Naive thymus-derived CD4-positive, alpha-beta T cell (primary cell): ENCODE results near the gene TFF3. TPM values are rescaled to one million over a fixed set of nuclear protein-coding genes. Genes with fewer than 3 reads are reported as not detected.

ENCODE experiments used
- ATAC-seq: fragments of 150-1000 bp; cut with Tn5 transposase; 2 replicates; pipeline ENCODE4 v1.10.0; 2021; ENCODE audit warnings: mild to moderate bottlenecking, moderate library complexity
- CTCF ChIA-PET: fragments of 350-600 bp; sonication (Branson Sonifier 250); formaldehyde crosslinking; loops from one replicate; lab custom pipeline; 2021; ENCODE audit warnings: antibody characterized with exemption; lab: Charles Lee
- POLR2A ChIA-PET: fragments of 350-600 bp; sonication (Branson Sonifier 250); formaldehyde crosslinking; loops from one replicate; lab custom pipeline; 2021; ENCODE audit warnings: antibody characterized with exemption, inconsistent platforms; lab: Charles Lee
- DNase-seq, 9 donors: peaks; one replicate each; pipeline versions ENCODE4 v3.0.0 to v3.0.0-alpha.2; 2020 to 2022; ENCODE audit warnings: mixed read lengths in 1 of 9
- H3K27ac ChIP-seq: one replicate; pipeline ENCODE4 v1.7.0; 2013; ENCODE audit warnings: mild to moderate bottlenecking, low read depth, low read length, moderate library complexity
- H3K27me3 ChIP-seq, 2 donors: one replicate each; pipeline ENCODE4 v1.7.0; 2013; ENCODE audit warnings: low read length in 2 of 2, mild to moderate bottlenecking in 2 of 2, moderate library complexity in 2 of 2; ENCODE audit not compliant: control insufficient read depth in 2 of 2, insufficient read depth in 2 of 2
- H3K36me3 ChIP-seq, 3 experiments: 1 replicate in 2 of 3; 2 replicates in 1 of 3; pipeline ENCODE4 v1.7.0; 2013; ENCODE audit warnings: low read length in 3 of 3, mild to moderate bottlenecking in 3 of 3, moderate library complexity in 1 of 3; ENCODE audit not compliant: insufficient read depth in 3 of 3, control insufficient read depth in 2 of 3
- H3K4me1 ChIP-seq, 2 donors: one replicate each; pipeline ENCODE4 v1.7.0; 2013; ENCODE audit warnings: low read length in 2 of 2, mild to moderate bottlenecking in 2 of 2, moderate library complexity in 1 of 2; ENCODE audit not compliant: control insufficient read depth in 2 of 2, insufficient read depth in 2 of 2
- H3K4me3 ChIP-seq: 2 replicates; pipeline ENCODE4 v1.7.0; 2013; ENCODE audit warnings: mild to moderate bottlenecking, low read length
- H3K9me3 ChIP-seq, 3 experiments: 1 replicate in 2 of 3; 2 replicates in 1 of 3; pipeline ENCODE4 v1.7.0; 2013; ENCODE audit warnings: low read length in 3 of 3; ENCODE audit not compliant: control insufficient read depth in 2 of 3
- H3K27ac Mint-ChIP-seq, 9 donors: one replicate each; pipeline ENCODE4 v1.8.0; 2020 to 2022; ENCODE audit warnings: mixed read lengths in 9 of 9, mild to moderate bottlenecking in 8 of 9, moderate library complexity in 5 of 9, inconsistent platforms in 2 of 9
- H3K27me3 Mint-ChIP-seq, 5 donors: one replicate each; pipeline ENCODE4 v1.8.0; 2021 to 2022; ENCODE audit warnings: mixed read lengths in 5 of 5, mild to moderate bottlenecking in 1 of 5
- H3K36me3 Mint-ChIP-seq, 5 donors: one replicate each; pipeline ENCODE4 v1.8.0; 2020 to 2022; ENCODE audit warnings: mixed read lengths in 5 of 5, mild to moderate bottlenecking in 3 of 5, inconsistent platforms in 1 of 5
- H3K4me1 Mint-ChIP-seq, 7 donors: one replicate each; pipeline ENCODE4 v1.8.0; 2020 to 2022; ENCODE audit warnings: mixed read lengths in 7 of 7, mild to moderate bottlenecking in 3 of 7, inconsistent platforms in 1 of 7
- H3K4me3 Mint-ChIP-seq, 10 donors: one replicate each; pipeline ENCODE4 v1.8.0; 2020 to 2022; ENCODE audit warnings: mild to moderate bottlenecking in 10 of 10, mixed read lengths in 10 of 10, moderate library complexity in 6 of 10, inconsistent platforms in 2 of 10
- H3K9me3 Mint-ChIP-seq, 11 donors: one replicate each; pipeline ENCODE4 v1.8.0; 2020 to 2022; ENCODE audit warnings: mixed read lengths in 11 of 11, mild to moderate bottlenecking in 4 of 11, inconsistent platforms in 1 of 11, moderate library complexity in 1 of 11
- intact Hi-C, 2 donors: fragments of 100-400 bp; cut with micrococcal nuclease; formaldehyde crosslinking; loops; one replicate each; pipeline ENCODE4 v1.15.1; 2023
- polyA plus RNA-seq, 2 donors: library from polyadenylated mRNA; unstranded; fragments of 300-500 nt; fragmentation: Illumina TruSeq; gene quantifications; one replicate each; pipeline ENCODE4 v1.2.3, GENCODE V29; 2021
- total RNA-seq, 6 experiments: library from RNA in 5 of 6; stranded (reverse) in 5 of 6; gene quantifications; 1 replicate in 5 of 6; 2 replicates in 1 of 6; pipeline ENCODE4 v1.2.3 and lab custom pipeline; 2021 to 2026

The TFF3 gene
- total and polyA plus RNA-seq, 7 experiments from 2014 or later = not detected

- ATAC-seq (no peak), DNase-seq (no peak)
- peaks cover 25 to 52% (median 33%) of the 10 kb centered on the region in 5 donors for H3K36me3 Mint-ChIP-seq
- Histone ChIP-seq H3K27ac (no peak overlapping the region), H3K4me3 (no peak overlapping the region), H3K4me1 (no peaks in the 10 kb centered on the region), H3K9me3 (no peaks in the 10 kb centered on the region), H3K36me3 (peaks cover 0 to 95% (median 5%) of the 10 kb centered on the region in 3 experiments), H3K27me3 (no peaks in the 10 kb centered on the region)
- H3K4me3 Mint-ChIP-seq = no peak overlapping the region
- CTCF ChIA-PET = no interaction called here
- H3K9me3 Mint-ChIP-seq = no peaks in the 10 kb centered on the region
- POLR2A ChIA-PET = no interaction called here
- intact Hi-C loops = no loop called here
- peaks cover 0 to 5% (median 0%) of the 10 kb centered on the region in 7 donors for H3K4me1 Mint-ChIP-seq
- no peaks in the 10 kb centered on the region for H3K27me3 Mint-ChIP-seq
- peak overlapping the region in 2 of 9 donors; percentile 46 to 65 for H3K27ac Mint-ChIP-seq
These were observed 24.7 kb downstream of the TFF3 start for GRCh38 chr21:42290505-42290904.

- peak overlapping the region in 2 of 9 donors; percentile 65 to 78 for H3K27ac Mint-ChIP-seq
- ChIA-PET POLR2A (no interaction called here), CTCF (no interaction called here)
- Histone ChIP-seq H3K9me3 (no peaks in the 10 kb centered on the region), H3K27ac (no peak overlapping the region), H3K36me3 (peaks cover 0 to 97% (median 5%) of the 10 kb centered on the region in 3 experiments), H3K4me3 (no peak overlapping the region), H3K4me1 (no peaks in the 10 kb centered on the region), H3K27me3 (no peaks in the 10 kb centered on the region)
- DNase-seq (no peak), ATAC-seq (peak; percentile 55)
- H3K36me3 Mint-ChIP-seq = peaks cover 25 to 51% (median 30%) of the 10 kb centered on the region in 5 donors
- no peak overlapping the region for H3K4me3 Mint-ChIP-seq
- H3K9me3 Mint-ChIP-seq = no peaks in the 10 kb centered on the region
- H3K27me3 Mint-ChIP-seq = no peaks in the 10 kb centered on the region
- intact Hi-C loops = no loop called here
- H3K4me1 Mint-ChIP-seq = peaks cover 0 to 5% (median 0%) of the 10 kb centered on the region in 7 donors
These were observed 25.3 kb downstream of the TFF3 start for GRCh38 chr21:42289926-42290325.

- peak overlapping the region in 2 of 9 donors; percentile 34 to 71 for H3K27ac Mint-ChIP-seq
- peaks cover 0 to 5% (median 0%) of the 10 kb centered on the region in 7 donors for H3K4me1 Mint-ChIP-seq
- Histone ChIP-seq H3K4me1 (no peaks in the 10 kb centered on the region), H3K36me3 (peaks cover 0 to 97% (median 11%) of the 10 kb centered on the region in 3 experiments), H3K27me3 (no peaks in the 10 kb centered on the region), H3K4me3 (no peak overlapping the region), H3K27ac (no peak overlapping the region), H3K9me3 (no peaks in the 10 kb centered on the region)
- H3K27me3 Mint-ChIP-seq = no peaks in the 10 kb centered on the region
- no peak for DNase-seq
- peaks cover 24 to 47% (median 26%) of the 10 kb centered on the region in 5 donors for H3K36me3 Mint-ChIP-seq
- ChIA-PET POLR2A (no interaction called here), CTCF (no interaction called here)
- no peak overlapping the region for H3K4me3 Mint-ChIP-seq
- no peak for ATAC-seq
- intact Hi-C loops = no loop called here
- no peaks in the 10 kb centered on the region for H3K9me3 Mint-ChIP-seq
These were observed 26.2 kb downstream of the TFF3 start for GRCh38 chr21:42288962-42289361.

GRCh38 chr21:42287193-42288083 lies 27.8 kb downstream of the TFF3 start:
- DNase-seq (no peak), ATAC-seq (no peak)
- no peaks in the 10 kb centered on the region for H3K9me3 ChIP-seq
- H3K4me3 ChIP-seq = no peak overlapping the region
- CTCF ChIA-PET = no interaction called here
- Mint-ChIP-seq H3K27me3 (no peaks in the 10 kb centered on the region), H3K4me3 (no peak overlapping the region), H3K36me3 (peaks cover 24 to 55% (median 32%) of the 10 kb centered on the region in 5 donors), H3K4me1 (peaks cover 0 to 5% (median 0%) of the 10 kb centered on the region in 7 donors), H3K9me3 (peaks cover 0 to 1% (median 0%) of the 10 kb centered on the region in 11 donors), H3K27ac (peak overlapping the region in 2 of 9 donors; percentile 59 to 80)
- no peaks in the 10 kb centered on the region for H3K27me3 ChIP-seq
- H3K27ac ChIP-seq = no peak overlapping the region
- POLR2A ChIA-PET = no interaction called here
- intact Hi-C loops = no loop called here
- peaks cover 0 to 94% (median 11%) of the 10 kb centered on the region in 3 experiments for H3K36me3 ChIP-seq
- H3K4me1 ChIP-seq = no peaks in the 10 kb centered on the region

- peaks cover 0 to 1% (median 0%) of the 10 kb centered on the region in 11 donors for H3K9me3 Mint-ChIP-seq
- Histone ChIP-seq H3K27ac (no peak overlapping the region), H3K9me3 (no peaks in the 10 kb centered on the region), H3K4me3 (no peak overlapping the region), H3K27me3 (no peaks in the 10 kb centered on the region), H3K4me1 (no peaks in the 10 kb centered on the region), H3K36me3 (peaks cover 0 to 95% (median 11%) of the 10 kb centered on the region in 3 experiments)
- peak overlapping the region in 4 of 9 donors; percentile 15 to 80 (median 39) for H3K27ac Mint-ChIP-seq
- H3K4me3 Mint-ChIP-seq = no peak overlapping the region
- H3K36me3 Mint-ChIP-seq = peaks cover 24 to 55% (median 32%) of the 10 kb centered on the region in 5 donors
- ChIA-PET CTCF (no interaction called here), POLR2A (no interaction called here)
- intact Hi-C loops = no loop called here
- no peaks in the 10 kb centered on the region for H3K27me3 Mint-ChIP-seq
- ATAC-seq (no peak), DNase-seq (no peak)
- peaks cover 0 to 5% (median 0%) of the 10 kb centered on the region in 7 donors for H3K4me1 Mint-ChIP-seq
These were observed 28.8 kb downstream of the TFF3 start for GRCh38 chr21:42286416-42286815.

GRCh38 chr21:42285569-42286245 lies 29.5 kb downstream of the TFF3 start:
- intact Hi-C loops = no loop called here
- H3K9me3 Mint-ChIP-seq = peaks cover 0 to 1% (median 0%) of the 10 kb centered on the region in 11 donors
- Histone ChIP-seq H3K27ac (no peak overlapping the region), H3K4me1 (no peaks in the 10 kb centered on the region), H3K36me3 (peaks cover 0 to 95% (median 11%) of the 10 kb centered on the region in 3 experiments), H3K4me3 (no peak overlapping the region), H3K27me3 (no peaks in the 10 kb centered on the region), H3K9me3 (no peaks in the 10 kb centered on the region)
- peak overlapping the region in 5 of 9 donors; percentile 6 to 39 (median 17) for H3K27ac Mint-ChIP-seq
- H3K4me1 Mint-ChIP-seq = peaks cover 0 to 5% (median 0%) of the 10 kb centered on the region in 7 donors
- H3K36me3 Mint-ChIP-seq = peaks cover 24 to 55% (median 32%) of the 10 kb centered on the region in 5 donors
- DNase-seq (no peak), ATAC-seq (no peak)
- H3K27me3 Mint-ChIP-seq = no peaks in the 10 kb centered on the region
- CTCF ChIA-PET = no interaction called here
- POLR2A ChIA-PET = no interaction called here
- no peak overlapping the region for H3K4me3 Mint-ChIP-seq
